ENCODE measurements around the gene KDM8.
A peak's percentile ranks its signal among the peaks of the same experiment; 100 is the strongest.

KDM8 gene

DNA sequence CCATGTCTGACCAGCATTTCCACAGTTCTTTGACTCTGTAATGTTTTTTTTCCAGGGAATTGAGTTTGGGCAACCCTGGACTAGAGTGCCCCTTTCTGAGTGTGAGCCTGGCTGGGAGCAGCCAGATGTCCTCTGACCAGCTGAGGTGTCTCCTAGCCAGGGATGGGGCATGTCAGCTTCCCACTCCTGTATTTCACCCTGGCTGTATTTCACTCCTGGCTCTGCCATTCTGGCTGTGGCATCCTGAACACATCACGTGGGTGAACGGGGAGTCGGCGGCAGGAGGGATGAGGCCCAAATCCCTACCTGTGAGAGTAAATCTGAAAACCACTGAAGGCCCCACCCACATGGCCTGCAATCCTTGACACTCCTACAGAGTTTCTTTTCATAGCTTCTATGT lies 31.3 kb downstream of the KDM8 start:
- Histone ChIP-seq H3K4me3 (ENCODE audit: low read depth, low read length) (no peak overlapping the region), H3K4me1 (ENCODE audit: control insufficient read depth, insufficient read depth, low read length) (peaks cover 4% of the 10 kb centered on the region; the same call in 1 of the 2 replicates), H3K27ac (ENCODE audit: extremely low read depth, low read depth, low read length) (no peak overlapping the region), H3K9me3 (ENCODE audit: control insufficient read depth, insufficient read depth, low read depth, low read length) (no peaks in the 10 kb centered on the region), H3K36me3 (ENCODE audit: control insufficient read depth in 2 of 2, insufficient read depth in 1 of 2, low read length in 2 of 2) (peaks cover 0 to 40% of the 10 kb centered on the region in 2 experiments; a peak in 1 of 3 replicates)
- ChIA-PET CTCF (interaction anchor here (0.6 to 4.4 kb wide), 30 partner anchors 8 to 282 kb away, joined by 3 to 83 read pairs (median 4); partner anchors contain the start of gene KDM8), POLR2A (interaction anchor here (0.8 kb wide), 1 partner anchor 133 kb away, joined by 3 read pairs; no protein-coding TSS in a partner anchor)
- TF ChIP-seq ZNF366 (tag by site-specific recombination; conservative IDR thresholded peaks at IDR 0.05) (no peak), ZNF843 (tag by site-specific recombination; IDR thresholded peaks at IDR 0.05) (no peak), ZNF23 (tag by site-specific recombination; IDR thresholded peaks at IDR 0.05; ENCODE audit: borderline replicate concordance) (no peak), ZNF423 (tag by site-specific recombination; IDR thresholded peaks at IDR 0.05) (no peak), ZFP41 (tag by site-specific recombination; IDR thresholded peaks at IDR 0.05; ENCODE audit: borderline replicate concordance) (no peak), KLF9 (tag by site-specific recombination; IDR thresholded peaks at IDR 0.05; ENCODE audit: low read depth) (no peak), ZNF169 (tag by site-specific recombination; IDR thresholded peaks at IDR 0.05) (no peak), MEIS1 (CRISPR knock-in tag; IDR thresholded peaks at IDR 0.05; ENCODE audit: borderline replicate concordance) (no peak), IKZF3 (tag by site-specific recombination; IDR thresholded peaks at IDR 0.05) (no peak), ZNF239 (tag by site-specific recombination; IDR thresholded peaks at IDR 0.05) (no peak), SETDB1 (IDR thresholded peaks at IDR 0.05; ENCODE audit: insufficient read length, low read length) (no peak), ZNF391 (tag by site-specific recombination; IDR thresholded peaks at IDR 0.05; ENCODE audit: borderline replicate concordance, low read depth) (no peak), ZNF274 (IDR thresholded peaks at IDR 0.05; ENCODE audit: low read length) (no peak), ZNF274 (tag by site-specific recombination; IDR thresholded peaks at IDR 0.05; ENCODE audit: borderline replicate concordance) (no peak)
- TF ChIP-seq, protein P1, sequence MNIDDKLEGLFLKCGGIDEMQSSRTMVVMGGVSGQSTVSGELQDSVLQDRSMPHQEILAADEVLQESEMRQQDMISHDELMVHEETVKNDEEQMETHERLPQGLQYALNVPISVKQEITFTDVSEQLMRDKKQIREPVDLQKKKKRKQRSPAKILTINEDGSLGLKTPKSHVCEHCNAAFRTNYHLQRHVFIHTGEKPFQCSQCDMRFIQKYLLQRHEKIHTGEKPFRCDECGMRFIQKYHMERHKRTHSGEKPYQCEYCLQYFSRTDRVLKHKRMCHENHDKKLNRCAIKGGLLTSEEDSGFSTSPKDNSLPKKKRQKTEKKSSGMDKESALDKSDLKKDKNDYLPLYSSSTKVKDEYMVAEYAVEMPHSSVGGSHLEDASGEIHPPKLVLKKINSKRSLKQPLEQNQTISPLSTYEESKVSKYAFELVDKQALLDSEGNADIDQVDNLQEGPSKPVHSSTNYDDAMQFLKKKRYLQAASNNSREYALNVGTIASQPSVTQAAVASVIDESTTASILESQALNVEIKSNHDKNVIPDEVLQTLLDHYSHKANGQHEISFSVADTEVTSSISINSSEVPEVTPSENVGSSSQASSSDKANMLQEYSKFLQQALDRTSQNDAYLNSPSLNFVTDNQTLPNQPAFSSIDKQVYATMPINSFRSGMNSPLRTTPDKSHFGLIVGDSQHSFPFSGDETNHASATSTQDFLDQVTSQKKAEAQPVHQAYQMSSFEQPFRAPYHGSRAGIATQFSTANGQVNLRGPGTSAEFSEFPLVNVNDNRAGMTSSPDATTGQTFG (tag by site-specific recombination; IDR thresholded peaks at IDR 0.05; ENCODE audit: borderline replicate concordance) = no peak
- TF ChIP-seq, protein P2, sequence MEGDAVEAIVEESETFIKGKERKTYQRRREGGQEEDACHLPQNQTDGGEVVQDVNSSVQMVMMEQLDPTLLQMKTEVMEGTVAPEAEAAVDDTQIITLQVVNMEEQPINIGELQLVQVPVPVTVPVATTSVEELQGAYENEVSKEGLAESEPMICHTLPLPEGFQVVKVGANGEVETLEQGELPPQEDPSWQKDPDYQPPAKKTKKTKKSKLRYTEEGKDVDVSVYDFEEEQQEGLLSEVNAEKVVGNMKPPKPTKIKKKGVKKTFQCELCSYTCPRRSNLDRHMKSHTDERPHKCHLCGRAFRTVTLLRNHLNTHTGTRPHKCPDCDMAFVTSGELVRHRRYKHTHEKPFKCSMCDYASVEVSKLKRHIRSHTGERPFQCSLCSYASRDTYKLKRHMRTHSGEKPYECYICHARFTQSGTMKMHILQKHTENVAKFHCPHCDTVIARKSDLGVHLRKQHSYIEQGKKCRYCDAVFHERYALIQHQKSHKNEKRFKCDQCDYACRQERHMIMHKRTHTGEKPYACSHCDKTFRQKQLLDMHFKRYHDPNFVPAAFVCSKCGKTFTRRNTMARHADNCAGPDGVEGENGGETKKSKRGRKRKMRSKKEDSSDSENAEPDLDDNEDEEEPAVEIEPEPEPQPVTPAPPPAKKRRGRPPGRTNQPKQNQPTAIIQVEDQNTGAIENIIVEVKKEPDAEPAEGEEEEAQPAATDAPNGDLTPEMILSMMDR (tag by site-specific recombination; IDR thresholded peaks at IDR 0.05) = no peak

GRCh38 chr16:27235055-27235937 lies 32.0 kb downstream of the KDM8 start:
- ChIA-PET CTCF (interaction anchor here (0.6 to 4.4 kb wide), 35 partner anchors 9 to 597 kb away, joined by 3 to 83 read pairs (median 4); partner anchors contain the start of gene KDM8), POLR2A (interaction anchor here (0.6 to 0.8 kb wide), 2 partner anchors 34 to 133 kb away, joined by 3 read pairs; no protein-coding TSS in a partner anchor)
- H3K9me3 ChIP-seq (ENCODE audit: control insufficient read depth, insufficient read depth, low read depth, low read length) = no peaks in the 10 kb centered on the region
- no peak overlapping the region for H3K4me3 ChIP-seq (ENCODE audit: low read depth, low read length)
- peaks cover 4% of the 10 kb centered on the region; the same call in 1 of the 2 replicates for H3K4me1 ChIP-seq (ENCODE audit: control insufficient read depth, insufficient read depth, low read length)
- peaks cover 0 to 36% of the 10 kb centered on the region in 2 experiments; a peak in 1 of 3 replicates for H3K36me3 ChIP-seq (ENCODE audit: control insufficient read depth in 2 of 2, insufficient read depth in 1 of 2, low read length in 2 of 2)
- H3K27ac ChIP-seq (ENCODE audit: extremely low read depth, low read depth, low read length) = no peak overlapping the region
- TF ChIP-seq ZNF704 (tag by site-specific recombination; IDR thresholded peaks at IDR 0.05) (no peak), ZNF19 (tag by site-specific recombination; IDR thresholded peaks at IDR 0.05; ENCODE audit: low read depth) (no peak), REST (tag by site-specific recombination; IDR thresholded peaks at IDR 0.05) (peak; percentile 81), TRIM28 (IDR thresholded peaks at IDR 0.05; ENCODE audit: borderline replicate concordance, low read length) (0 out of 2 replicates have a peak, but pooled peaks have one; percentile 14), ZNF514 (tag by site-specific recombination; IDR thresholded peaks at IDR 0.05) (no peak), ZNF76 (tag by site-specific recombination; IDR thresholded peaks at IDR 0.05; ENCODE audit: borderline replicate concordance, low read depth) (no peak)
- TF ChIP-seq, protein P3, sequence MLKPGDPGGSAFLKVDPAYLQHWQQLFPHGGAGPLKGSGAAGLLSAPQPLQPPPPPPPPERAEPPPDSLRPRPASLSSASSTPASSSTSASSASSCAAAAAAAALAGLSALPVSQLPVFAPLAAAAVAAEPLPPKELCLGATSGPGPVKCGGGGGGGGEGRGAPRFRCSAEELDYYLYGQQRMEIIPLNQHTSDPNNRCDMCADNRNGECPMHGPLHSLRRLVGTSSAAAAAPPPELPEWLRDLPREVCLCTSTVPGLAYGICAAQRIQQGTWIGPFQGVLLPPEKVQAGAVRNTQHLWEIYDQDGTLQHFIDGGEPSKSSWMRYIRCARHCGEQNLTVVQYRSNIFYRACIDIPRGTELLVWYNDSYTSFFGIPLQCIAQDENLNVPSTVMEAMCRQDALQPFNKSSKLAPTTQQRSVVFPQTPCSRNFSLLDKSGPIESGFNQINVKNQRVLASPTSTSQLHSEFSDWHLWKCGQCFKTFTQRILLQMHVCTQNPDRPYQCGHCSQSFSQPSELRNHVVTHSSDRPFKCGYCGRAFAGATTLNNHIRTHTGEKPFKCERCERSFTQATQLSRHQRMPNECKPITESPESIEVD (tag by site-specific recombination; IDR thresholded peaks at IDR 0.05) = no peak
